ENCODE data around the gene KREMEN1. TPM values are rescaled to one million over a fixed set of nuclear protein-coding genes. Genes with fewer than 3 reads are reported as not detected.
"Not testable (repeated sequence)": the region's sequence is repeated elsewhere in the genome, so short reads cannot be mapped to it uniquely, and the experiment has no call there.

KREMEN1 gene
- total RNA-seq, 3 donors from 2014 or later = 18.3 to 35.1 (median 28.6) TPM

GRCh38 chr22:29117799-29118477, 45.1 kb downstream of the KREMEN1 start:
- intact Hi-C loops (cut with DNase I, micrococcal nuclease) = no loop called here
- no peak for TF ChIP-seq CTCF (IDR thresholded peaks at IDR 0.05)
- Histone ChIP-seq H3K36me3 (ENCODE audit: low read depth) (no peaks in the 10 kb centered on the region), H3K4me3 (no peak overlapping the region), H3K4me1 (ENCODE audit: low read depth) (no peaks in the 10 kb centered on the region), H3K9me3 (no peaks in the 10 kb centered on the region)
- no peak for DNase-seq
- no peak for ATAC-seq

- DNase-seq; H3K36me3 ChIP-seq (ENCODE audit: low read depth); intact Hi-C loops (cut with DNase I, micrococcal nuclease); H3K4me3 ChIP-seq; ATAC-seq; H3K9me3 ChIP-seq: not testable (repeated sequence)
- peaks cover 12% of the 10 kb centered on the region for H3K4me1 ChIP-seq (ENCODE audit: low read depth)
Observed at GRCh38 chr22:29120098-29120912, 47.5 kb downstream of the KREMEN1 start.

GRCh38 chr22:29121124-29121523, 48.3 kb downstream of the KREMEN1 start:
- DNase-seq (no peak), ATAC-seq (no peak)
- Histone ChIP-seq H3K9me3 (no peaks in the 10 kb centered on the region), H3K36me3 (ENCODE audit: low read depth) (no peaks in the 10 kb centered on the region), H3K4me3 (no peak overlapping the region), H3K4me1 (ENCODE audit: low read depth) (peaks cover 14% of the 10 kb centered on the region)
- no peak for TF ChIP-seq CTCF (IDR thresholded peaks at IDR 0.05)
- intact Hi-C loops (cut with DNase I, micrococcal nuclease) = no loop called here

- Histone ChIP-seq H3K36me3 (ENCODE audit: low read depth) (no peaks in the 10 kb centered on the region), H3K4me3 (no peak overlapping the region), H3K4me1 (ENCODE audit: low read depth) (peaks cover 23% of the 10 kb centered on the region), H3K9me3 (no peaks in the 10 kb centered on the region)
- no peak for TF ChIP-seq CTCF (IDR thresholded peaks at IDR 0.05)
- ATAC-seq (no peak), DNase-seq (no peak)
- intact Hi-C loops (cut with DNase I, micrococcal nuclease) = no loop called here
Observed at GRCh38 chr22:29122041-29122440, 49.2 kb downstream of the KREMEN1 start.

DNA sequence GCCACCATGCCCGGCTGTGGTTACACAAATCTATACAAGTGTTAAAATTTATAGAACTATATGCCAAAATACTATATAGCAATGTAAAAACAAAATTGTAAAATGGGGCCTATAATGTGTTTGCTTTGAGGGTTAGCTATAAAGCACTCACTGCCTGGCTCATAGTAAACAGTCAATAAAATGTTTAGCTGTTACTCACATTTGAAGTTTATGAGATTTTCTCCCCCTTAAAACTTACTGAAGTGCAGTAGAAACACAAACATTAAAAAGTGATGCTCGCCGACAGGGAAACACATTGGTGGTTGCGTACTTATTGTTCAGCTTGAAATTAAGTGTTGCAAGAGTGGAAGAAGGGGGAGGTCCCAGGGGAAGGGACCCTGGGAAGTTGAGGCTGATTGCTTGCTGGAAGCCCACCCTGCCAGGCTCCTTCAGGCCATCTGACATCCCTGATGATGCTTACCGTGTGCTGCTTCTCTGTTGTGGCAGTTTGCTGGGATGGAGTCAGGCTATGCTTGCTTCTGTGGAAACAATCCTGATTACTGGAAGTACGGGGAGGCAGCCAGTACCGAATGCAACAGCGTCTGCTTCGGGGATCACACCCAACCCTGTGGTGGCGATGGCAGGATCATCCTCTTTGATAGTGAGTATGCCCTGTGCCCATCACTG, 52.1 kb downstream of the KREMEN1 start:
- TF ChIP-seq CTCF (IDR thresholded peaks at IDR 0.05) = no peak
- intact Hi-C loops (cut with DNase I, micrococcal nuclease) = no loop called here
- ATAC-seq = no peak
- Histone ChIP-seq H3K36me3 (ENCODE audit: low read depth) (no peaks in the 10 kb centered on the region), H3K4me1 (ENCODE audit: low read depth) (peaks cover 30% of the 10 kb centered on the region), H3K9me3 (no peaks in the 10 kb centered on the region), H3K4me3 (no peak overlapping the region)
- no peak for DNase-seq

- no peak for TF ChIP-seq CTCF (IDR thresholded peaks at IDR 0.05)
- DNase-seq (no peak), ATAC-seq (no peak)
- Histone ChIP-seq H3K4me1 (ENCODE audit: low read depth) (peaks cover 30% of the 10 kb centered on the region), H3K4me3 (no peak overlapping the region), H3K36me3 (ENCODE audit: low read depth) (no peaks in the 10 kb centered on the region), H3K9me3 (no peaks in the 10 kb centered on the region)
- intact Hi-C loops (cut with DNase I, micrococcal nuclease) = no loop called here
Observed at GRCh38 chr22:29125443-29125778, 52.6 kb downstream of the KREMEN1 start.
